HTR-8/SVneo (cell line): Measurements from ENCODE around the gene UBXN2A.
"Not testable (repeated sequence)": the region's sequence is repeated elsewhere in the genome, so short reads cannot be mapped to it uniquely, and the experiment has no call there.

ENCODE experiments used
- DNase-seq: peaks from one replicate; pipeline ENCODE4 v3.0.0; 2011; ENCODE audit warnings: low spot score, mixed read lengths; ENCODE audit not compliant: insufficient read length
- FAIRE-seq: peaks from 2 replicates; lab custom pipeline; 2011; peaks lifted over from hg19 to GRCh38; lab: Jason Lieb, UNC

UBXN2A gene

DNA sequence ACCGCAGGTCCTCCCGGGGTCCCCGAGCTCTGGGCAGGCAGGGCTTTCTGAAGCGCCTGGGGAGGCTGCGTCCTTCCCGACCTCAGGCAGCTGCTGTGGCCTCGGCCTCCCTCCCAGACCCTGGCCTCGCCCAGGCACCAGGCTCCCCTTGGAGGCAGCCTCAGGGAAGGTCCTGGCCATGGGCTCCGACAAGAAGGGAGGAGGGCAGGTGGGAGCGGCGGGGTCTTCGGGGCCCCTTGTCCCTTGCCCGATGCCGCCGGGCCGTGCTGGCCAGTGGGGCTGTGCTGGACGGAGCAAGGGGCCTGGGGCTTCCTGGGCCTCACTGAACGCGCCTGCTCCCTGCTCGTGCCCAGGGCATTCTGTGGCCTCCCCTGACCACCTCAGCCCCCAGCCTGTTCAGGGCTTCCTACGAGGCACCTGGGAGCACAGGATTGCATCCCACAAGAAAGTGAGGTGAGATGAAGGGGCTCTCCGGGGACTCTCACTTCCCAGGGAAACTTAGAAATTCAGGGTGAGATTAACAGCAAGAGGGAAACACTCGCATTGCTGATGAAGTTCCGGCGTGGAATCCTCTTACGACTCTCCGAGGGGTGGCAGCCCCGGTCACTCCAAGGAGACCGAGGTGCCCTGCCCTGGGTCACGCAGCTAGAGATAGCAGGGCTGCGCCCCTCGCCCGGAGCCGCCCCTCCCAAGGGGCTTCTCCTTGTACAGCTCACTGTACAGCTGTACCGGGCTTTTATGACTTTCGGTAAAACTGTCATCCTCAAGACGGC lies 70.4 kb downstream of the UBXN2A start:
- no peak for DNase-seq

DNA sequence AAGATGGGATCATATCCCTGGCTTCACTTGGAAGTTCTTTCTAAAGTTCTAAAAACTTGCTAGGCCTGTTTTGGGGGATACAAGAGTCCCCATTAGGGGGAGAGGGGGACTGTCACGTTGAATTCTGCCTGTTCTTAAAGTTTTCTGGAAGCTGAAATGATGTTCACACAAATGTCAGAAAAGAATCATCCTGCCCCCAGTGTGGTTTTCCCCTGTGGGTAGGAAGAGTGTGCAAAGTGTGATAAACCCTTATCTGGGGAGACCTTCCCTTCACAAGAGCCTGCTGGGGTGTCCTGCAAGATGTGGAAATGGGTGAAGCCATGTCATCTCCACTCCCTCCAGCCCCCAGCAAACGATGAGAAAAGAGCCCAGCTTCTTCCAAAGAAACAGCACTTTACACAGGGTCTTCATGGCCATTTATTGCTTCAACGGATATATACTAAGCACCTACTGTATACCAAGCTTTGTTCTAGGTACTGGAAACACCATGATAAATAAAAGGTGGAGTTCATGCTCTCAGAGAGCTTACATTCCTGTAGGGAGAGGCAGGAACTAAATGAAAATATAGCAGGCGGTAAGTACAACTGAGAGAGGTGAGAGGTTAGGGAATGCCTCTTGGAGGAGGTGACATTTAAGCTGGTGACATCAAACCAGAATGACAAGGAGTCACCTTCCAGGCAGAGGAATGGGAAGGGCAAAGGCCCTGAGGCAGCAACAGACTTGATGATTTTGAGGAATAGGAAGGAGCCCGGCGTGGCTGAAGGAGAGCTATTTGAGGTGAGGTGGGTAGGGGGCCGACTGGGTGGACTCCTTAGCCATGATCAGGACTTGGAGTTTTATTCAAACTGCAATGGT lies 71.2 kb downstream of the UBXN2A start:
- FAIRE-seq (no peak), DNase-seq (no peak)

More for the DNA sequence above, 70.4 kb downstream of the UBXN2A start:
- FAIRE-seq = no peak

DNA sequence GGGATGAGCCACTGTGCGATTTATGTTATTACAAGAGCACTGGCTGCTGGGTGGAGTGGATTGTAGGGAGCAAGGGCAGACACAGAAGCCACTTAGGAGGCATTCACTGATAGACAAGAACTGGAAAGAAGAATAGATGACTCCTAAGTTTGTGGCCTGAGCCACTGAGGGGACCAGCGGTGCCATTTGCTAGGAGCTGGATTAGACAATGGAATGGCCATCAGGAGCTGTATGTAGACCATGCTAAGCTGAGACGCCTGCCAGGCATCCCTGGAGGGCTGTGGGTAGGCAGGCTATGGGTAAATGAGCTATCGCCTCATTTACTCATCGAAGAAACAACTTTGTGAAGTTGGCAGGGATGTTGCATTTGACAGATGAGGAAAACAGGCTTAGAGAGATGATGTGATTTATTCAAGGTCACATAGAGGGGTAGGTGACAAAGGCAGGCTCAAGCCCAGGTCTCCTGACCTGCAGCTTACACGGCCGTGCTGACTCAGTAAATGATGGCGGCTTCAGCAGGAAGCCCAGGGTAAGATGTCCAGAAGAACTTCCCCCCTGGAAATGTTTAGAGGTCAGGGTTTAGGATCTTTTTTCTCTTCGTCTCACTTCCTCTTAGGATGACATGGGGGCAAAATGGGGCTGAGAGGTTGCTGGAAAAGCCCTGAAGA lies 72.4 kb downstream of the UBXN2A start:
- FAIRE-seq = no peak
- no peak for DNase-seq

DNA sequence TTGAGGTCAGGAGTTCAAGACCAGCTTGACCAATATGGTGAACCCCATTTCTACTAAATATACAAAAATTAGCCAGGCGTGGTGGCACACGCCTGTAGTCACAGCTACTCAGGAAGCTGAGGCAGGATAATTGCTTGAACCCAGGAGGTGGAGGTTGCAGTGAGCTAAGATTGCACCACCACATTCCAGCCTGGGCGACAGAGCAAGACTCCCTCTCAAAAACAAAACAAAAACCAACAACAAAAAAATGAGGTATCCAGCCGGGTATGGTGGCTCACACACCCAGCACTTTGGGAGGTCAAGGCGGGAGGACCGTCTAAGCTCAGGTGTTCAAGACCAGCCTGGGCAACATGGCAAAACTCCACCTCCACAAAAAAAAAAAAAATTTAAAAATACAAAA lies 74.6 kb downstream of the UBXN2A start:
- DNase-seq, FAIRE-seq: not testable (repeated sequence)

DNA sequence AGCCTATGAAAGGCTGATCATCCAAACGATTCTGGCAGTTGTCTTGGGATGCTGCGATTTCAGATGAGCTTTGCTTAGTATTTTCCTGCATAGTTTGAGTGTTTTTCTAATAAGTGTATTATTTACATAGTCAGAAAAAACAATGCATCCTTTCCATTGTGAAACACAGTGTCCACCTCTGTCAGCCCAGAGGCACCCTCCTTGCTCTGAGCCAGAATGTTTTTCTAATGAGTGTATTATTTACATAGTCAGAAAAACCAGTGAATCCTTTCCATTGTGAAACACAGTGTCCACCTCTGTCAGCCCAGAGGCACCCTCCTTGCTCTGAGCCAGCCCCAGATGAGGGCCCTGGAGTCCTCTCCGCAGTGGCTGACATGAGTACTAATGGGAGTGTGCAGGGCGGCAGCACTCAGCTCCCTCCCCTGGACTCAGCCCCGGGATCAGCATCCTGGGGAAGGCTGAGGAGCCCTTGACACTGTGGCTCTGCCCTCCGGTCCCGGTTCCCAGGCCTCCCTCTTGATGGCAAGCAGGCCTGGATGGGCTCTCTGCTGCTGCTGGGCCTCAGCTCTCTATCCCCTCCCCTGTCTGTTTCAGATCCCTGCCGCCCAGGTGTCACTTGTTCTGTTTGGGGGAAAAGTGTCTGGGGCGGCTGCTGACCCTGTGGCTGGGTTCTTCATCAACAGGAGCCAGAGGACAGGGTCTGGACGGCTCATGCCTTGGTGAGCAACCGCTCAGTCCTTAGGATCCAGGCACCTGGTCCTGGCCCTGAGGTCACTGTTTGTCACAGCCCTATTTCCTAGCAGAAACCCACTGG lies 75.5 kb downstream of the UBXN2A start:
- peak; percentile 66 for FAIRE-seq
- DNase-seq = peak; percentile 74

DNA sequence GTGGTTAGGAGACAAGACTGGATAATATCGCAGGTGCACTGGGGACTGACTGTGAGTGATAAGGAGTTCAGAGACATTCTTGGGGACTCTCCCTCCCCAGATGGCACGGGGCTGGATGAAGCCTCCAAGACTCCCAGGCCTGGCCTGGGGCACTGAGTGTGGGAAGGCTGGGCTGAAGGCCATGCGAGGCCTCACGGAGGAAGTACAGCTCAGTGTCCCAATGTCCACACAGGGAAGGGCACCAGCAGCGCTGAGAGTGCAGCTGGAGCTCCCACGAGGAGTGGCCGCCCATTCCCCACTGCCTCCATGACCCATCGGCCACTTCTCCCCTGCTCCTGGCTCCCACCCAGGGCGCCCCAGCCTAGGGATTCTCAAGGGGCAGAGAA lies 76.1 kb downstream of the UBXN2A start:
- FAIRE-seq = no peak
- no peak for DNase-seq

DNA sequence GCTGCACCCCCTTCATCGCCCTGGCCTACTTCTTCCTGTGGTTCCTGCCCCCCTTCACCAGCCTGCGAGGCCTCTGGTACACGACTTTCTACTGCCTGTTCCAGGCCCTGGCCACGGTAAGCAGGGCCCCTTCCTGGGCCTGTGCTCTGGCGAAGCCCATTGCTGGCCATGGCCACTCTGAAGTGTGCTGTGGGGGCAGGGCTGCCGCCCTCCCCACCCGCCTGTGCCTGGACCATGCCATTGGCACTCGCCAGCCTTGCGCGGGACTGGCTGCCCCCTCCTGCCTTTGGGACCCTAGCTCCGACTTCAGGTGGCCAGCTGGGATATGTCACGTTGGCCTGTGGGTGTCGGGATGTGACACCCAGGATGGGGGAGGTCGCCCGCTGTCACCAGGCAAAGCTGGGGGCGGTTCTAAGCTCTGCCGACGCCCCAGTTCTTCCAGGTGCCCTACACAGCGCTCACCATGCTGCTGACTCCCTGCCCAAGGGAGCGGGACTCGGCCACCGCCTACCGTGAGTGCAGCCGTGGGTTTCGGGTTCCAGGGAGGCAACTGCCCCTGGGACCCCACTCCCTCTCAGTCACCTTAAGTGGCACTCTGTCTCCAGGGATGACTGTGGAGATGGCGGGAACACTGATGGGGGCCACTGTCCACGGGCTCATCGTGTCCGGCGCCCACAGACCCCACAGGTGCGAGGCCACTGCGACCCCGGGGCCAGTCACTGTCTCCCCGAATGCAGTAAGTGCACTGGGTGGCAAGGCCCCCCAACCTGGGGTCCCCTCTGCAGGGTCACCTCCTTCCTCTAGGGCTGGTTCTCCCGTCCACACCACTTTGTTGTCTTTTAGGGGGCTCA lies 76.8 kb downstream of the UBXN2A start:
- no peak for DNase-seq
- FAIRE-seq = no peak

DNA sequence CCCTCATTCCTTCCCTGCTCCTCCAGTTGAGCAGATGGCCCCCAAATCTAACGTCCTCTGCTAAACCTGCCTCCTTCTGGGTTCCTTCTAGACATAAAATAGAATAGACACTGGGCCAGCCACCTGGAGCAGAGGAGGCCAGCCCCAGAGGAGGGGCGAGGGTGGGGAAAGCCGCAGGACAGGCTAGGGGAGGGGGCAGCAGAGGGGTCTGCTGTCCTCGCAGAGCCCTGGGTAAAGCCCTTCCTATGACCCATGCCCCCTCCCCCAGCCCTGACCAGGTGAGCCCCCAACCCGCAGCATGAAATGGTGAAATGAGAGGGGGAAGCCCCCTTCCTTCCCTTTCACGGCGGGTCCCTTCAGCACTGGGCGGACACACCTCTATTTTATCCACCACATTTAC lies 77.4 kb downstream of the UBXN2A start:
- no peak for DNase-seq
- FAIRE-seq = no peak

DNA sequence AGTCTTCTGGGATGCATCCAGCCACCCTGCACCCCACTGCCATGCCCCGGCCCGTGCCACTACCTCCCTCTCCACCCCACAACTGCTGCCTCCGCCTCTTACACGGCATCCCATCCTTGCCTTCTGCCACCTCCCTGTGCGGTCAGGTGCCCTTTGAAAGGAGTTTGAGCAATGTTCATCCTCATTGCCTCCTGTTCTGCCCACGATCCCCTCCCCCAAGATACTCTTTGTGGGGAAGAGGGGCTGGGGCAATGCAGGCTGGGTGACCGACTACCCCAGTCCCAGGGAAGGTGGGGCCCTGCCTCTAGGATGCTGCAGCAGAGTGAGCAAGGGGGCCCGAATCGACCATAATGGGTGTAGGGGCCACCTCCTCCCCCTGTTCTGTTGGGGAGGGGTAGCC lies 78.0 kb downstream of the UBXN2A start:
- no peak for DNase-seq
- FAIRE-seq = no peak

DNA sequence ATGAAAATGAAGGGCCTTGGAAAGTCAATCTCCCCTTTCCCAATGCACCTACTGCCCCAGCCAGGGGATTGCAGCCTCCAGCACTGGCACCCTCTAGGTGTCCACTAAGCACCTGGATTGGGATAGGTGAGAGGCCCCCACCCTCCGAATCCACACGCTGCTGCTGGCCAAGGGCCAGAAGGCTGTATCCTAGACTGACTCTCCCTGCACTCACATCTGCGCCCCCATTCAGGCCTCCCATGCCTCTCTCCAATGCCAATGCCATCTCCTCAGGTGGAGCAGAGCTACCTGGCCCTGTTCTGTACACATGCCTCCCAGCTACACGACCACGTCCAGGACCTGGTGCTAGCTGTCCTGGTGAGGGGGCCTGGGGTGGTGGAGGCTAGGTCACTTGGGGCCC lies 79.5 kb downstream of the UBXN2A start:
- FAIRE-seq (no peak), DNase-seq (no peak)

DNA sequence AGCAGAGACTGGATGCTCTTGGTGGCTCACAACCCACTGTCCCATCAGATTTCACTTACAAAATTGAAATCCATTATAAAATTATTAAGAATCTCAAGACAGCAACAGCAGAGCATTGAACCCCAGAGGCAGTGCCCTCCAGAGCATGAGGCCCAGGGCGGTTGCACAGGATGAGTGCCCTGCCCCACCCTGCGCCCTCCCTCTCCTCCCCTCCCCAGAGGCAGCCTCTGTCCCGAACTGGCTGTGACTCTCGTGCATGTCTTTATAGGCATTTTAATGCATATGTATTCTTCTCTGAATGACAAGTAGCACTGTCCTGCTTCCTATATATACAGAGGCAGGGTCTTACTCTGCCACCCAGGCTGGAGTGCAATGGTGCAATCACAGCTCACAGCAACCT lies 80.0 kb downstream of the UBXN2A start:
- no peak for FAIRE-seq

DNA sequence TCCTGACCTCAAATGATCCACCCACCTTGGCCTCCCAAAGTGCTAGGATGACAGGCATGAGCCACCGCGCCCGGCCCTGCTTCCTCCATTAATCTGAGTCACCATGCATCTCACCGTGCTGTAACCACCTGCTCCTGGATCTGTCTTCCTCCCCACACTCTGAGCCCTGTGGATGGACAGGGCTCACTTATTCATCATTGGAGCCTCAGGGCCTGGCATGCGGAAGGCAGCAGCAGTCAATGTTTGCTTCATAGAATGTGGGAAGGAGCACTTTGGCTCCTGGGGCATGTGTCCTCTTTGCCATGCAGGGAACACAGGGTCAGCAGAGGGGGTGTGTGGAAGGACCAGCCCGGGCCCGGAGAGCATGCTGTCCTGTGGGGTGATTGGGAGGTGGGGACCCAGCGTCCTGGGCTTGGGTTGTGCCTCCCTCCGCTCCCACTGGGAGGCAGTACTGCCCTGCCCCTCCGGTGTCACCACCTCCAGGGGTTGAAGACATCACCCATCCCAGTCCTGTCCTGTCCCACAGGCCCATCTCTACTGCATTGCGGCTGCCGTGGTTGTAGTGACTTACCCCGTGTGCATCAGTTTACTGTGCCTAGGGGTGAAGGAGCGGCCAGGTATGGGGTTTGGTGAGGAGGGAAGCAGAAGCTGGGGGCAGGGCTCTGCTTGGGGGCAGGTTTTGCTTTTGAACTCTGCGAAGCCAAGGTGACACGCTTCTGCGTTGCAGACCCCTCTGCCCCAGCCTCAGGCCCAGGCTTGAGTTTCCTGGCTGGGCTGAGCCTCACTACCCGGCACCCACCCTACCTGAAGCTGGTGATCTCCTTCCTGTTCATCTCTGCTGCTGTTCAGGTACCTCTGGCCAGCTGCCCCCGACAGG lies 81.1 kb downstream of the UBXN2A start:
- DNase-seq = no peak
- FAIRE-seq = no peak

More for the DNA sequence above, 80.0 kb downstream of the UBXN2A start:
- no peak for DNase-seq

DNA sequence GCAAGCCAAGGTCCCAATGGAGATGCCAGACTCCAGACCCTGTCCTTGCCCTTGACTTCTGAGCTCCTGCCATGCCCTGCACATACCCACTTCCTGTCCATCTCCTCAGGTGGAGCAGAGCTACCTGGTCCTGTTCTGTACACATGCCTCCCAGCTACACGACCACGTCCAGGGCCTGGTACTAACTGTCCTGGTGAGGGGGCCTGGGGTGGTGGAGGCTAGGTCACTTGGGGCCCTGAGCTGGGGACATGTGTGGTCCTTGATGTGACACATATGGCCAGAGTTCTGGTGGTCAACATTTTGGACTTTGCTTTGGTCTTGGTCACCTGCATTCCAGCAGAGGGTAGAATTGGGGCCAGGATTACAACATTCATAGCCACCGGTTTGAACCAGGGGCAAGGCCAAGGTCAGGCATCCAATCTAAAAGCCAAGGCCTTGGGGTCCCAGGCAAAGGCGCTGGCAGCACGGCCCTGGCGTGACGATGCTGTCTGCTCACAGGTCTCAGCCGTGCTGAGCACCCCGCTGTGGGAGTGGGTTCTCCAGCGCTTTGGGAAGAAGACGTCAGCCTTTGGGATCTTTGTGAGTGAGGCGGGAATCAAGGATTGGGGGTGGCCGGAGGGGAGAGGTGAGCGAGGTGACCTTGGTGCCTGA lies 82.2 kb downstream of the UBXN2A start:
- no peak for DNase-seq
- peak; percentile 63 for FAIRE-seq

DNA sequence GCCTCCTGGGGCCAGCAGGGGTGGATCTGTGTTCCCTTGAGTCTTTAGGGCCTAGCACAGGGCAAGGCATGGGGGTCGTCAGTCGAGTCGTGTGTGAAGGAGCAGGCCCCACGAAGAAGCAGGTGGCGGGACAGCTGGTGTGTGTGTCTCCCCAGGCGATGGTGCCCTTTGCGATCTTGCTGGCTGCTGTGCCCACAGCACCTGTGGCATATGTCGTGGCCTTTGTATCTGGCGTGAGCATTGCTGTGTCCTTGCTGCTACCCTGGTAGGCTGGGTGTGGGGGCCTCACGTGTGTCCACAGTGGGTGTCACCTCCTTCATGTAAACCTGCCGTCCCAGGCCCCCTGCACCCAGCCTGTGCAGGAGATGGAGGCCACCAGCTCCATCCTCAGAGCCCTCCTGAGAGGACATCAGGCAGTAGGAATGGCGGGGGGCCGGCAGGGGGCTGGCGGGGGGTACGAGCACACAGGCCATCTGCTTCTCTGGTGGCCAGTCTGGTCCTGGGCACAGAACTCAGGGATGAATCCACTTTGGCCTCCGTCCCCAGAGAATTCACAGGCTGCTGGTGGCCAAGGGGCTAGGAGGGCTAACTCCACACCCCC lies 82.8 kb downstream of the UBXN2A start:
- no peak for DNase-seq
- no peak for FAIRE-seq

DNA sequence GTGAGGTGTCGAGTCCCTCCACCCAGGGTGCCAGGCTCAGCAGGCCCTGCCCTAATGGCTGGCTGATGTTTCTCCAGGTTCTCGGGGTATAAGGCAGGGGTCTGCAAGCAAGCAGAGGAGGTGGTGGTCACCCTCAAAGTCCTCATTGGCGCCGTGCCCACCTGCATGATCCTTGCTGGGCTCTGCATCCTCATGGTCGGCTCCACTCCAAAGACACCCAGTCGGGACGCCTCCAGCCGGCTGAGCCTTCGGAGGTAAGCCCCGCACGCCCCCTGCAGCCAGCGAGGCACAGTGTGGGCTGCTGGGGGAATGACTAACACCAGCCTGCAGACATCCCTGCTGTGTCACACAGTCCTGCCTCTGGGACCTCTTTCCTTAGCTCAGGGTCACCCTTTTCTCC lies 83.8 kb downstream of the UBXN2A start:
- no peak for FAIRE-seq
- no peak for DNase-seq

DNA sequence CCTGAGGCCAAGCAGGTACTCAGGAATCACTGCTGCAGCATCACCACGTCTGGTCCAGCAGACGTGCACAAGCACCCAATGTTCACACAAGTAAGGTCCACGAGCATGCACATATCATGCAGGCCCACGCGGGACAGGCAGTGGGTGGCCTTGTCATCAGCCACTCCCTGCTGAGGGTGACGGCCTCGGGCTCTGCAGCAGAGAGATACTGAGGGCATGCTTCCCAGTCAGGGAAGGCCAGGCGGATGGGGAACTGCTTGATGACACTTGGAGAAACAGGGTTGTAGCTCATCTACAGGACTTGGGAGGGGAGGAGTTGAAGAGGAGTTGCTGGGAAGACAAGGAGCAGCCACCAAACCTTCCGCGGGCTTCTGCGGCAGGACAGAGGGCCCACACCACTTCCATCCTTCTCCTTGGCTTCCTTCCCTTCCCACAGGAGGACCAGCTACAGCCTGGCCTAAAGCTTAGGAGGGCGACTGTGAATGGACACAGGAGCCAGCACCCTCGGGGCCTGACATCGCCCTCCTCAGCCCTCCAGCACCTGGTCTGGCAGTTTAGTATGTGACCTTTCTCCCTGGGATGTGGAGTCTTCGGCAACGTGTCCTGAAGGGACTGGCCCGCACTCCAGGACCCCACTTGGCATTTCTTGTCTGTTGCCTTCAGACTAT lies 84.9 kb downstream of the UBXN2A start:
- FAIRE-seq (no peak), DNase-seq (no peak)

DNA sequence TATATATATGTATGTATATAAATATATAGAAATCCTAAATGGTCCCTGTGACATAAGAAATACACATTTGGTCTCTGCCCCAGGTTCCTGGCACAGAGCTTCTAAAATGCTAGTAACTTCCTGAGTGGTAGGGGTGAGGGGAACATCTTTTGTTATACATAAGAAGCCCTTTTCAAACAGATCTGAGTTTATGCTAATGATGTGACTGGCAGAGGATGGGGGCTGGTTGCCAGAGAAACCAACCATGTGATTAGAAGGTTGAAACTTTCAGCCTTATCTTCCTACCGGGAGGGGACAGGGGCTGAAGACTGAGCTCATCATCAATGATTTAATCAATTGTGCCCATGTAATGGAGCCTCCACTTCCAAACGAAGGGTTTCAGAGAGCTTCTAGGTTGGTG lies 86.0 kb downstream of the UBXN2A start:
- DNase-seq = no peak
- no peak for FAIRE-seq
